SK-N-DZ (cell line): ENCODE data around the gene MIEF1.

Source experiments
- DNase-seq: peaks from one replicate; pipeline ENCODE4 v3.0.0-alpha.2; 2015; ENCODE audit warnings: low spot score

MIEF1 gene

DNA sequence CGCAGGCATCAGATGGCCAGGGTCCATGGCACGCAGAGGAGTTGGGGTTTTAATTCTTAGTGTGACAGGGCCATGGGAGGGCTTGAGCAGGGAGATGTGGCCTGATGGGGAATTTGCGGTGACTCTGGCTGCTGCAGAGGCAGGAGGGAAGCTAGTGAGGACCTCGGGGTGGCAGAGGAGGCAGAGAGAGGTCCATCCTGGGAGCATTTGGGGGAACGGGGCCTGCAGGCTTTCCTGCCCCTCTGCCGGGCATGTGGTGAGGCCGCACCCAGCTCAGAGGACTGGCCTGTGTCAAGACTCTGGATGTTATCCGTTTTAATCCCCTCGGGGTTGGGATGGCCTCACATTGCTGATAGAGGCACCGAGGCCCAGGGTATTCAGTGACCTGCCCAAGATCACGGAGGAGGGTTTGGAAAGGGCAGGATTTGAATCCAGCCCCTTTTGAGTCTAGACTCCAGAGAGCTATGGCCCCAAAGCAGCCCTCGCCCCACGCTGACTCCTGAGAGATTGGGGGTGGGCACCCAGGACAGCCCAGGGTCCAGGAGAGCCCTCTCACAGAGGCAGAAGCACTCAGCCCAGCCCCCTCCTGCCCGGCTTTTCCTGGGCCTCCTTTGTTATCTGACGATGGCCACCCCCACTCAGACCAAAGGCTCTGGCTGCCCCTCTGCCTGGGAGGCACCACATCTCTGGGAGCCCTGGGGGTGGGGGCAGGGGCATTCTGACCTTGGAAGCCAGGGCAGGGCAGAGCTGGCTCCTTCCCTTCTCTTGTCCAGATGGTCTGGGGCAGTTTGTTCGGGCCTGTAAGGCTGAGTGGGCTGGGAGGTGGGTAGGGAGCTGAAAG lies 31.4 kb upstream of the MIEF1 start:
- DNase-seq: peak; percentile 60

DNA sequence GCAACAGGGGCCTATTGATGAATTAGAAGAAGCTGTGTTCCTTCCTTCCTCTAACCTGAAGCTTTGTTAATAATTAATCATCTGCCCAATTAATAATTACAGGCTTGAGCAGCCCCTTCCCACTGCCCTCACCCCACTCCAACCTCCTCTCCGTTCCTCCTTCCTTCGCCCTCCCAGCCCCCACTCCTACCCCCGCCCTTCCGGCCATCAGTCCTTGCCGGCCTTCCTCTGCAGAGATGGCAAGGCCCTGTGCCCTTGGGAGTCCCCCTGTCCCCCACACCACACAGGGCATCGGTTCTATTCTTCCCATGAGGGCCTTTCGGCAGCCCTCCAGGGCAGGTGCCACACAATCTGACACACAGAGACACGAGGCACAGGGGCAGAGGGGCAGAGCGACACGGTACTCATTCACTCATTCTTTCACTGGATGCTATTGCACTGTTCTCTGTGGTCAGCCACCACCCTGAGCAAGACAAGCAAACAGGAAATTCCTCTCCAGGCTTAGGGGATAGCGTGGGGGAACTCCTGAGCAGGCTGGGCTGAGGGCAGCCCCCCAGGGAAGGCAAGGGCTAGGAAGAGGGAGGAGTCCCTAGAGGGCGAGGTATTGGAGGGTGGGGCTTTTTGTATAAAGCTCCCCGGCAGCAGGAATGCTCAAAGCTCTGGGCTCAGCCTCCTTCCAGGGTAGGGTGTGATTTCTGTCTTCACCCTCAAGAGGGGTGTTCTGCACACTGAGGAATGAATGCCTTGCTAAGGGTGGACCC lies 30.5 kb upstream of the MIEF1 start:
- DNase-seq: no peak

DNA sequence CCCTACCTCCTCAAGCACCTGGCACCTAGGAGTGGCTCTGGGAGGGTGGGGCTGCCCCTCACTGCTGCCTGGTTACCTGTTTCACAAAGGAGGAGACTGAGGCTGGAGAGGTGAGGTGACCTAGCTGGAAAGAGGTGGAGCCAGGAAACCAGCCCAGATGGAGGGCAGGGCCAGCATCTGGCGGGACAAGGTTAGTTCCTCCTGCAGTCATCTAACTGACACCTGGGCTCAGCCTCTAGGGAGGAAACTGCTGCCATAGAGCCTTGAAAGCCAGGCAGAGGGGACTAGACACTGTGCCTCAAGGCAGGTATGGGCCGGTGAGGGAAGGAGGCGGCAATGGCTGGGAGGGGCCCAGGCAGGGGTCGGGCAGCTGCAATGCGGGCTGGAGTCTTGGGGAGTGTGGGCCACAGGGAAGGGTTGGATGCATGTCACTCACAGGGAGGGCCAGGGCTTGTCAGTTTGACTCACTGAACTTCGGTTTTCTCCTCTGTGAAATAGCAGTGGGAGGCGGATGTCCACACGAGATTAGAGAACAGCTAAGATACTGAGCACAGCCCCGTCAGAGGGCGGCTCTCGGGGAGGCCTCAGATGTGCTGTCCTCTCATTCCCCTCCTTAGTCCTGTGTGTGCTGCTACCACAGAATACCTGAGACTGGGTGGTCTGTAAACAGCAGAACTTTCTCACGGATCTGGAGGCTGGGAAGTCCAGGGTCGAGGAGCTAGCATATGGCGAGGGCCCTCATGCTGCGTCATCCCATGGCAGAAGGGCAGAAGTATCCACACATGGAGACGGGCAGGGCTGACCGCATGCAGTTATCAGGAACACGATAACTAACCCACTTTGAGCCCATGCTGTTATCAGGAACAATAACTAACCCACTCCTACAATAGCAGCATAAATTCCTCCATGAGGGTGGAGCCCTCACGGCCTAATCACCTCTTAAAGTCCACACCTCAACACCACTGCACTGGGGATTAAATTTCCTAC lies 29.2 kb upstream of the MIEF1 start:
- no peak for DNase-seq

DNA sequence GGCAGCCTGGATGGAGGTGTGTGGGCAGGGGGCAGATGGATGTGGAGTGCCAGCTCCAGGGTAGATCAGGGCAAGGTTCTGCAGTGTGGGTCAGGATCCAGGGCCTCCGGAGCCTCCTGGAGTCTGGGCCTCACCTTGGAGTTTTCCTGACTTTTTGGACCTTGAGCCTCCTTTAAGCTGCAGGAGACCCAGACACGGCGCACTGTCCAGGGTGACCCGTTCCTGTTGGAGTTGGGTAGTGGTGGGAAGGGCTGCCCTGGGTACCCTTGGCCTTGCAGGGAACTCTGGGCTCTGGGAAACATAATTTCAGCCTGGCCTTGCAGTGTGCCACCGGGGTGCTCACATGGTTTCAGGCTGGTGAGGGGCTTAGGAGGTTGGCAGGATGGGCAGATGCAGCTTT lies 28.2 kb upstream of the MIEF1 start:
- DNase-seq: no peak

DNA sequence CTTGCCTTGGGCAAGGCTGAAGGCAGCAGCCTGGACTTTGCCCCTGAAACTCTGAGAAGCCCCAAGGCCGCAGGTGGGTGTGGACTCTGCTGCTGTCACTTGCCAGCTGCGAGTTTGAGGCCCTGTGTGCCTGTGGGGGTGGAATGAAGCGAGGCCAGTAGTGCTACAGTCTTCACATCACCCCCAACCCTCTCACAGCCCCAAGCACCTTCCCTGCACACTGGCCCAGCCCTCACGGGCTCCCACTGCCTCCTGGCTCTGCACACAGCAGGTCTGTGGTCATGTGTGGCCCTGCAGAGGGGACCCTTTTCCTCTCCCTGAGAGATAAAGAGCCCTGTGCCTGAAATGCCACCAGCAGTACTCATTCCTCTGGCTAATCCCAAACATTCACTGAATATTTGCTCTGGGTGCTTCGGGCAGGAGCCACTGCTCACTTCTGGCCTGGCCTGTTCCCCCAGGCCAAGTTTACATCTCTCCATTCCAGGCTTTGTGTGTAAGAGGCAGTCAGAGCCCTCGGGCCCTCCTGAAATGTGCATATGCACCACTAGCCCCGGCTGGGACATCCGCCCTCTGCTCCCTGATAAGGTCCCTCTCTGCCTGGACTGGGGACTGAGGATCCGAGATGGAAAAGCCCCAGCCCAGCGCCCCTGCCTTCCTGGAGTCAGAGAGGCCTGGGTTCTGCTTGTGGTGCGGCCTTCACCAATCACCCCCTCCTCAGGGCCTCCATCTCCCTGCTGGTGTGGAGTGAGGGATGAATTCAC lies 27.6 kb upstream of the MIEF1 start:
- no peak for DNase-seq

DNA sequence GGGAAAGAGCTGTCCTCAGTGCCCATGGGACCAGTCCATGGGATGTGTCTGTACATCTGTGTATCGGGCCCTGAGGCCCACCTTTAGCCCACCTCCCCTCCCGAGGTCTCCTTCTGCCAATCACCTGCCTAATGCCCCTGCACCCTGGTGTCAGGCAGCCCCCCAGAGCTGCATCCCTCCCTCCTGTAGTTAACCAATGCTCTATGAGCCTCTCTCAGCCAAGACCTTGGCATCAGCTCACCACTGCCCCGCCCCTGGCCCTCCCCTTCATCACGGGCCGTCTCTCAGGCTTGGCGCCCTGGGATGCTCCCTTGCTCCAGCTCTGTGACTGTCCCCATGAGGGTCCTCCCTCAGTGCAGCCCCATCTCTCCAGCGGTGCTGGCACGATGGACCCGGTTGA lies 26.8 kb upstream of the MIEF1 start:
- no peak for DNase-seq

DNA sequence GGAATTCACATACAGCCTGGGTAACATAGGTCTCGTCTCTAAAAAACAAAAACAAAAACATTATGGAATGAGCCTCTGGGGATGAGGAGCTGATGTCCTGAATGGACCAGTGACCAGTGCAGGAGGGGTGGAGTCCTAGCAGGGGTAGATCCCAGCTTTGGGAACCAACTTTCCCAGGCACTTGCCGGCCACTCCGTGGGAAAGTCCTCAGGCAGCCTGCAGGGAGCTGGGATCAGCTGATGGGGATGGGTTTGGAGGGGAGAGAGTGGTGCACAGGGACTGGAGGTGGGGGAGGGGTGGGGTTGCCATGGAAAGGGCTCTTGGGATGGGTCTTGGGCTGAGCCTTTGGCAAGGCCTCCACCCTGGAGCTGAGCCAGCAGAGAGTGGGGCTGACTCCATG lies 26.2 kb upstream of the MIEF1 start:
- no peak for DNase-seq

DNA sequence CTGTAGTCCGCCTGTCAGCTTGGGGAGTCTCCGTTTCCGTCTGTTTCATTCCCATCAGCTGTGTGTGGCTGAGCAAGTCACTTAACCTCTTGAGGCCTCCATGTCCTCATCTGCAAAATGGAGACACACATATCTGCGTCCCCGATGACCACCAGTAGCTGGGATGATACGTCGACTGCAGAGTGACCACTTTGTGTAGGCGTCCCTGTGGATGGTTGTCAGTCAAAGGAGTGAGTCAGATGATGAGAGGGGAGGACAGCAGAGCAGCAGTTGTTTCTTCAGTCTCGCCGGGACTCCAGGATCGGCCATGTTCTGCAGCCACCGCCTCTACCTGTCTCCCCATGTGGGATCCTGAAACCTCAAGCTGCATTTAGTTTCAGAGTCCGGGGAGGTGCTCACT lies 25.4 kb upstream of the MIEF1 start:
- no peak for DNase-seq

DNA sequence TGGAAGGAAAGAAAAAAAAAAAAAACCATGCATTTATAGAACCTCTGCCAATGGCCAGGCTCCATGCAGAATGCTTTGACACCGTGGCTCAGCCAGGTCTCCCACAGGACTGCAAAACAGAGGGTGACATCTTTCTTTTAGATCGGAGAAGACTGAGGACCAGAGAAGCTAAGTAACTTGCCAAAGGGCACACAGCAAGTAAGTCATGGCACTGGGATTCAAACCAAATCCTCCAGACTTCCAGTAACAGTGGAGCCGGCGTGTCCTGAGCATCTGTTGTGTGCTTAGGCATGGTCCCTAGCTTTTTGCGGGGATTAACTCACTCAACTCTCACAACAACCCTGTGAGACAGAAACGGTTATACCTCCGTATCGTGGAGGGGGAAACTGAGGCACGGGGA lies 24.5 kb upstream of the MIEF1 start:
- DNase-seq: no peak

DNA sequence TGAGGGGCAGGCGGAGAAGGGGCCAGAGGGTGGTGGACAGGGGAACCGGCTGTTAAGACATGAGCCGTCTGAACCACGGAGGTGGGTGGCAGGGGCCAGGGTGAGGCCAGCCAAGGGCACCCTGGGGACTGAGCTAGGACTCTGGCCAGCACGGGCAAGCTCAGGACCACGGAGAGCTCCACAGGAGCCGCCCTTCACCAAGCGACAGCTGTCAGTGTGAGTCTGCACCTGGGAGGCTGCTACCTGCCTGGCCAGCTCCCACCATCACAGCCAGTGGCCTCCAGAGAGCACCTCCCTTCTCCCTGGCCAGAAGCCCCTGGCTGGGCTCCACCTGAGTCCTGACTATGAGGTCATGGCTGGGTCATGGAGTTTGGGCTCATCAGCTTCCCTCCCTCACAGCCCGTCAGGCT lies 23.6 kb upstream of the MIEF1 start:
- no peak for DNase-seq

DNA sequence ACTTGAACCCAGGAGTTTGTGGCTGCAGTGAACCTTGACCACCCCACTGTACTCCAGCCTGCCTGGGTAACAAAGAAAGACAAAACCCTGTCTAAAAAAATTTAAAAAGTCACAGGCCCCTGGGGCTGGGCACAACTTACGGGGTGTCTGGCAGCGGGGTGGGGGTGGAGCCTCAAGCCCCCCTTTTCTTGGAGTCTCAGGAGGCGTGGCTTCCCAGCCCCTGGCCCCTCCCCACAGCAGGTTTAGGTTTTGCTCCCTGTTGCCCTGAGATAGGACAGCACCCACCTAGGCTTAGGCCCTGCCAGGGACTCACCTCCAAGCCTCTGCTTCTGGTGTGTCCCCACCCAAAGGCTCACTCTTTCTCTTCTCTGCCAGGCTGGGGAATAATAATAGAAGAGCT lies 22.8 kb upstream of the MIEF1 start:
- no peak for DNase-seq

DNA sequence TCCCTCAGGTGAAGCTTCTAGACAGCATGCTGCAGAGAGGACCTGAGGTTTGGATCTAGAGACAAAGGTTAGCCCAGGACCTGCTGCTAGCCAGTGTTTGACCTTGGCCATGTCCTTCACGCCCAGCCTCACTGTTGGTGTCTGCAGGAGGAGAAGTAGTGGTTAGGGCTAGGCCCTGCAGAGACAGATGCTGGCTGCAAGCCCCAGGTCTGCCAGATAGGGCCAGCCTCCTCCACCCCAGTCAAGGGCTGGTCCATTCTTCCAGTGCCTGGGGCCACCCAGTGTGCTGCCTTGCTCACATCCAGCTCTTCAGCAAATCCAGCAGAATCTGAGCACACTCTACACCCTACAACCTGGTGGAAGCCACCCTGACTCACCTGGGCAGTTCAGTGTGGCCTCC lies 21.5 kb upstream of the MIEF1 start:
- DNase-seq: no peak

DNA sequence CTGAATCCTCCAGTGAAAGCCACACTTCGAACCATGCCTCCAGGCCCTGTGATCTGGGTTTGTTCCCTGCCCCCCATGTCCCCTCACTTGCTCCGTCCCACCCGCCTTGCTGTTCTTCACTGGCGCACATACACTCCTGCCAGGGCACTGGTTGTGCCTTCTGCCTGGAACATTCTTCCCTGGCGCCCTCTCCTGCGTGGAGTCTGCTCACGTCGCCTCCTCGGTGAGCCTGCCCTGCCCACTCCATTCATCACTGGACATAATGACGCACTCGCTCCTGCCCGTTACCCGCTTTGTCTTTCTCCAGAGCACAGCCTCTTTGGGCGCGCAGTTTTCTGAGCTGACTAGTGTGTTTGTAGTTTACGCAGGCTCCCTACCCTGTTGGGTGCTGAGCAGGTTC lies 21.0 kb upstream of the MIEF1 start:
- no peak for DNase-seq

DNA sequence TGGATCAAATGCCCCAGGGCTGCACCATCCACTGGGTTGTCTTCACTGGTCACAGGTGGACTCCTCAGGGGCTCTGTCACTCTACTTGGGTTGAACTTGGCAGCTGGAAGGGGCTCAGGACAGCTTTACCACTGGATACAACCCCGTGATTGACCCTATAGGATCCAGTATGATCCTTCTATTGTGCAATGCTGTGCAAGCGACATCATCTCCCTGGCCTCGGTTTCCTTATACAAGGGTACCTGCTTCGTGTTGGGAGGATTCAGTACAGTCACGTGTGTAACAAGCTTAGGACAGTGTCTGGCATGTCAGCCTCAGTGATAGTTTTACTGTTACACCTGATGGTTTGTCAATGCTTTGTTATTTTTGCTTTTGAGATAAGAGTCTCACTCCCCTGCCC lies 20.5 kb upstream of the MIEF1 start:
- DNase-seq: no peak

DNA sequence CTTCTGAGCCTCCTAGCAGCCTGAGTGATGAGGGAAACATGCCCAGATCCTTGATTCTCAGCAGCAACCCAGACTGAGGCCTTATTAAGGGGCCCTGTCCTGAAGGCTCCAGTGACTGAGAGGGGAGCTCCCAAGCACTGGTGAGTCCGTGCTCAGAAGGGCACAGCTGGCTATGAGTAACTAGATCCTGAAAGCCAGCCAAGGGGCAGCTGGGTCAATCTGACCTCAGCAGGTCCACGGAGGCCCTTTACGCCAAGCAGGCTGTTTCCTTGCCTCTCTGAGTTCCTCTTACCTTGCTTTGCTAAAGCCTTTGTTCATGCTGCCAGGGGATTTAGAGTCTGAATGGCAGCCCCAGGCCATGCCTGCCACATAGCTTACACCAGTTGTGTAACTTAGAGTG lies 19.3 kb upstream of the MIEF1 start:
- no peak for DNase-seq

DNA sequence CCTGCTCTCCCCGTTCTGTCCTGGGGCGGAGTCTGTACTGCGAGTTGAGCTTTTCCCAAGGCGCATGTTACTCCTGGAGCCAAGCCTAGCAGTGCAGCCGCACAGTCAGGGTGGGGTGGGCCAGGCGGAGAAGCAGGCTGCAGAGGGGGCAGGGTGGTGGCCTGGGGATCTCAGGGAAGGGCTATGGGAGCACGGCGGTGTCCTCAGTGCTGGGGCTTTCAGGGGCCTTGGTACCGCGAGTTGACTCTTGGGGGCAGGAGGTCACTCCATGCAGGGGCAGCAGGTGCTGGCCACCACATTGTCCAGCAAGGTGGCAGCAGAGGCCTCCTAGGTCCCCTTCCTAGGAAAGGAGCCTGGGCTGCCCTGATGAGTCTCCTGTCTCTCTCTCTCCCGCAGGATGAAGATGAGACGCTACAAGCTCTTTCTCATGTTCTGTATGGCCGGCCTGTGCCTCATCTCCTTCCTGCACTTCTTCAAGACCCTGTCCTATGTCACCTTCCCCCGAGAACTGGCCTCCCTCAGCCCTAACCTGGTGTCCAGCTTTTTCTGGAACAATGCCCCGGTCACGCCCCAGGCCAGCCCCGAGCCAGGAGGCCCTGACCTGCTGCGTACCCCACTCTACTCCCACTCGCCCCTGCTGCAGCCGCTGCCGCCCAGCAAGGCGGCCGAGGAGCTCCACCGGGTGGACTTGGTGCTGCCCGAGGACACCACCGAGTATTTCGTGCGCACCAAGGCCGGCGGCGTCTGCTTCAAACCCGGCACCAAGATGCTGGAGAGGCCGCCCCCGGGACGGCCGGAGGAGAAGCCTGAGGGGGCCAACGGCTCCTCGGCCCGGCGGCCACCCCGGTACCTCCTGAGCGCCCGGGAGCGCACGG lies 14.9 kb upstream of the MIEF1 start:
- DNase-seq: no peak

DNA sequence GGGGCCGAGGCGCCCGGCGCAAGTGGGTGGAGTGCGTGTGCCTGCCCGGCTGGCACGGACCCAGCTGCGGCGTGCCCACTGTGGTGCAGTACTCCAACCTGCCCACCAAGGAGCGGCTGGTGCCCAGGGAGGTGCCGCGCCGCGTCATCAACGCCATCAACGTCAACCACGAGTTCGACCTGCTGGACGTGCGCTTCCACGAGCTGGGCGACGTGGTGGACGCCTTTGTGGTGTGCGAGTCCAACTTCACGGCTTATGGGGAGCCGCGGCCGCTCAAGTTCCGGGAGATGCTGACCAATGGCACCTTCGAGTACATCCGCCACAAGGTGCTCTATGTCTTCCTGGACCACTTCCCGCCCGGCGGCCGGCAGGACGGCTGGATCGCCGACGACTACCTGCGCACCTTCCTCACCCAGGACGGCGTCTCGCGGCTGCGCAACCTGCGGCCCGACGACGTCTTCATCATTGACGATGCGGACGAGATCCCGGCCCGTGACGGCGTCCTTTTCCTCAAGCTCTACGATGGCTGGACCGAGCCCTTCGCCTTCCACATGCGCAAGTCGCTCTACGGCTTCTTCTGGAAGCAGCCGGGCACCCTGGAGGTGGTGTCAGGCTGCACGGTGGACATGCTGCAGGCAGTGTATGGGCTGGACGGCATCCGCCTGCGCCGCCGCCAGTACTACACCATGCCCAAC lies 14.1 kb upstream of the MIEF1 start:
- DNase-seq: no peak

DNA sequence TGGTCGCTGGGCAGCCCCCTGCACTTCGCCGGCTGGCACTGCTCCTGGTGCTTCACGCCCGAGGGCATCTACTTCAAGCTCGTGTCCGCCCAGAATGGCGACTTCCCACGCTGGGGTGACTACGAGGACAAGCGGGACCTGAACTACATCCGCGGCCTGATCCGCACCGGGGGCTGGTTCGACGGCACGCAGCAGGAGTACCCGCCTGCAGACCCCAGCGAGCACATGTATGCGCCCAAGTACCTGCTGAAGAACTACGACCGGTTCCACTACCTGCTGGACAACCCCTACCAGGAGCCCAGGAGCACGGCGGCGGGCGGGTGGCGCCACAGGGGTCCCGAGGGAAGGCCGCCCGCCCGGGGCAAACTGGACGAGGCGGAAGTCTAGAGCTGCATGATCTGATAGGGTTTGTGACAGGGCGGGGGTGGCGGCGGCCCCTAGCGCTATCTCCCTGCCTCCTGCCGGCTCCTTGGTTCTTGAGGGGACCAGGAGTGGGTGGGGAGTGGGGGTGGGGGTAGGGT lies 13.5 kb upstream of the MIEF1 start:
- no peak for DNase-seq
